ENCODE results near the gene PEX16. TPM values are rescaled to one million over a fixed set of nuclear protein-coding genes. Genes with fewer than 3 reads are reported as not detected.
A peak's percentile ranks its signal among the peaks of the same experiment; 100 is the strongest.

Gene PEX16
- total and polyA plus RNA-seq, 9 of the 15 experiments (the other 6 are each of a cell fraction or from before 2014, with no cell fraction given) = 1.5 to 43.9 (median 14.6) TPM

GRCh38 chr11:45885274-45885920 is 32.3 kb downstream of the PEX16 start, which contains the start of gene MAPK8IP1 (continued):
- TF ChIP-seq ARID4B (CRISPR knock-in tag; IDR thresholded peaks at IDR 0.05) (peak; percentile 56; the same call in 1 of the 2 replicates), DACH1 (IDR thresholded peaks at IDR 0.05; ENCODE audit: partially characterized antibody) (no peak), PRMT5 (CRISPR knock-in tag; IDR thresholded peaks at IDR 0.05) (peak; percentile 40; the same call in 1 of the 2 replicates), CHD1 (IDR thresholded peaks at IDR 0.05; ENCODE audit: low read length) (no peak), NONO (IDR thresholded peaks at IDR 0.05; ENCODE audit: low read depth in 2 of 2, low read length in 1 of 2) (0 out of 4 replicates have a peak, but pooled peaks of 1 of the 2 experiments have one; percentile 17), HNRNPLL (IDR thresholded peaks at IDR 0.05; ENCODE audit: low read depth, low read length, poor library complexity, severe bottlenecking) (peak; percentile 72), KDM4B (IDR thresholded peaks at IDR 0.05; ENCODE audit: borderline replicate concordance in 2 of 2, low read depth in 1 of 2) (no peak; a peak in 1 of 4 replicates), ZNF277 (CRISPR knock-in tag; IDR thresholded peaks at IDR 0.05; ENCODE audit: borderline replicate concordance) (no peak), CHCHD3 (CRISPR knock-in tag; IDR thresholded peaks at IDR 0.05) (no peak), CTBP1 (IDR thresholded peaks at IDR 0.05; ENCODE audit: borderline replicate concordance) (0 out of 2 replicates have a peak, but pooled peaks have one; percentile 38), HMBOX1 (IDR thresholded peaks at IDR 0.05) (no peak), SMAD4 (CRISPR knock-in tag; conservative IDR thresholded peaks at IDR 0.05) (no peak)
- TF ChIP-seq, protein P1, sequence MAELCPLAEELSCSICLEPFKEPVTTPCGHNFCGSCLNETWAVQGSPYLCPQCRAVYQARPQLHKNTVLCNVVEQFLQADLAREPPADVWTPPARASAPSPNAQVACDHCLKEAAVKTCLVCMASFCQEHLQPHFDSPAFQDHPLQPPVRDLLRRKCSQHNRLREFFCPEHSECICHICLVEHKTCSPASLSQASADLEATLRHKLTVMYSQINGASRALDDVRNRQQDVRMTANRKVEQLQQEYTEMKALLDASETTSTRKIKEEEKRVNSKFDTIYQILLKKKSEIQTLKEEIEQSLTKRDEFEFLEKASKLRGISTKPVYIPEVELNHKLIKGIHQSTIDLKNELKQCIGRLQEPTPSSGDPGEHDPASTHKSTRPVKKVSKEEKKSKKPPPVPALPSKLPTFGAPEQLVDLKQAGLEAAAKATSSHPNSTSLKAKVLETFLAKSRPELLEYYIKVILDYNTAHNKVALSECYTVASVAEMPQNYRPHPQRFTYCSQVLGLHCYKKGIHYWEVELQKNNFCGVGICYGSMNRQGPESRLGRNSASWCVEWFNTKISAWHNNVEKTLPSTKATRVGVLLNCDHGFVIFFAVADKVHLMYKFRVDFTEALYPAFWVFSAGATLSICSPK (IDR thresholded peaks at IDR 0.05; ENCODE audit: borderline replicate concordance) = peak; percentile 54; the same call in 1 of the 2 replicates
- TF ChIP-seq, protein P2, sequence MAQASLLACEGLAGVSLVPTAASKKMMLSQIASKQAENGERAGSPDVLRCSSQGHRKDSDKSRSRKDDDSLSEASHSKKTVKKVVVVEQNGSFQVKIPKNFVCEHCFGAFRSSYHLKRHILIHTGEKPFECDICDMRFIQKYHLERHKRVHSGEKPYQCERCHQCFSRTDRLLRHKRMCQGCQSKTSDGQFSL (CRISPR knock-in tag; IDR thresholded peaks at IDR 0.05) = peak; percentile 69; the same call in 1 of the 2 replicates
- TF ChIP-seq, protein P2 (tag; IDR thresholded peaks at IDR 0.05) = no peak; a peak in 1 of 4 replicates

All from K562 (cell line).